Suprapubic skin (tissue), 4 donors: ENCODE data around the gene GNGT1. TPM values are rescaled to one million over a fixed set of nuclear protein-coding genes. Genes with fewer than 3 reads are reported as not detected.

Source experiments
- DNase-seq, 2 donors: peaks; one replicate each; pipeline ENCODE4 v3.0.0-alpha.2; 2019; ENCODE audit warnings: low spot score in 2 of 2
- H3K27ac ChIP-seq: fragments of 200-600 bp; sonication (generic); one replicate; pipeline ENCODE4 v1.5.1; 2019
- H3K27me3 ChIP-seq: fragments of 200-600 bp; sonication (generic); one replicate; pipeline ENCODE4 v1.5.1; 2019
- H3K36me3 ChIP-seq: fragments of 200-600 bp; sonication (generic); one replicate; pipeline ENCODE4 v1.5.1; 2019
- H3K4me1 ChIP-seq: fragments of 200-600 bp; sonication (generic); one replicate; pipeline ENCODE4 v1.5.1; 2019
- H3K4me3 ChIP-seq: fragments of 200-600 bp; sonication (generic); one replicate; pipeline ENCODE4 v1.5.1; 2019; ENCODE audit warnings: mild to moderate bottlenecking
- H3K9me3 ChIP-seq: fragments of 200-600 bp; sonication (generic); one replicate; pipeline ENCODE4 v1.5.1; 2019
- EP300 ChIP-seq: sonication (generic); formaldehyde crosslinking; IDR thresholded peaks from one replicate; pipeline ENCODE4 v1.6.1; 2017; ENCODE audit warnings: antibody characterized with exemption
- POLR2A ChIP-seq, 2 donors: fragments of 450-650 bp; IDR thresholded peaks; one replicate each; pipeline ENCODE4 v1.6.1; 2017; ENCODE audit warnings: antibody characterized with exemption in 2 of 2, mild to moderate bottlenecking in 2 of 2, moderate library complexity in 2 of 2
- POLR2AphosphoS5 ChIP-seq, 3 donors: sonication (generic); formaldehyde crosslinking; IDR thresholded peaks; one replicate each; pipeline ENCODE4 v1.6.1; 2017; ENCODE audit warnings: antibody characterized with exemption in 3 of 3
- WGBS: methylation state at CpG from one replicate; pipeline ENCODE4 v1.1.5; 2018; 5-methylcytosine and 5-hydroxymethylcytosine counted together
- total RNA-seq, 4 donors: library from RNA; depleted of rRNA; stranded (reverse); fragments of >200 nt; gene quantifications; one replicate each; pipeline ENCODE4 v1.1.0, GENCODE V29; 2016
- TF ChIP-seq, protein P1 (sequence below), 2 donors: fragments of 200-600 bp in 1 of 2; fragments of 450-650 bp in 1 of 2; sonication (generic) in 1 of 2; IDR thresholded peaks; one replicate each; pipeline ENCODE4 v1.5.1; 2016 to 2019; ENCODE audit warnings: antibody characterized with exemption in 2 of 2, mild to moderate bottlenecking in 1 of 2, moderate library complexity in 1 of 2

Gene GNGT1
- total RNA-seq, 4 donors from 2014 or later, result not detected

DNA sequence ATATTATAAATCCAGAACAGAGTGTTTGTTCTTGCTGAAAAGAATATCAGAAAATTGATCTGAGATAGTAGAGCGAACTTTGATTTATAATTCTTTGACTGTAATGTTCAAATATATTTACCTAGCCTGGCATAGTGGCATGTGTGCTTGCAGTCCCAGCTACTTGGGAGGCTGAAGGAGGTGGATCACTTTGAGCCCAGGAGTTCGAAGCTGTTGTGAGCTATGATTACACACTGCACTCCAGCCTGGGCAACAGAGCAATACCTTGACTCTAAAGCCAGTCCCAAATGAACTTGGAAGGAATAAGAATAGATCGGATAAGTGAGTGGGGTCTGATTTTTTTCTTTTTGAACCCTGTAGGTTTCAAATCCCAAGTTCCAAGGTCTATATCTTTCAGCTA is 38.7 kb downstream of the GNGT1 start:
- no peak overlapping the region for H3K27ac ChIP-seq
- no peaks in the 10 kb centered on the region for H3K36me3 ChIP-seq

DNA sequence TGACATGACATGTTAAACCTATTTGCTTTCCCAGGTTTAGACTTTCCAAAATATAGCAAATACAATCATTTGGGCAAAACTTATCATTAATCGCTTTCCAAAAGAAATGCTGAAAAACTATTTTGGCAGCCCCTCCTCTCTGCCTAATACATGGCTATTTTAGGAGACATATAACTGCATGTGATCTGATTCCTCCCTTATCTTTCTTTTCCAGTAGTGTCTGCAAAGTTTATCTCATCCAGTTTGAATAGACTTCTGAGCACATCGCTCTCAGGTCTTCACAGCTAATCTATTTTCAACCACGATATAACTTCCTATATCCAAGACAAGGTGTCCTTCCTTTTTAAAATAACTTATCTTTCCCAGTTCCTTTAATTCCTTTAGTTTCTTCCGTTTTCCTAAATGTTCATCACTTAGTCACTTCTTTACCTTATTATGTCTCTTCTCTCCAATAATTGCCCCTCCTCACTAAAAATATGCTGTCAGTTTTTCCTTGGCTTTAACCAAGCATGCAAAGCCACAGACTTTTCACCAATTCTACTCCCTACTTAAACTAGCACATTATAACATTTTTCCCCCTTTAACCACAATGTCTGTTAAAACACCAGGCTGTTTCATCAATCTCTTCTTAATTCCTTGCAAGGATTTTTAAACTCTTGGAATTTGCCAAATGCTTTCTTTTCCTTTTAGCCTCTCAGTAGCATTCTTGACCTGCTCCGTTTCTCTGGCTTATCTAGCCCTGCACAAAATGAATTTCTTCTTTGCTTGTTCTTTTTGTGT is 39.6 kb downstream of the GNGT1 start:
- no peaks in the 10 kb centered on the region for H3K9me3 ChIP-seq
- no peaks in the 10 kb centered on the region for H3K27me3 ChIP-seq
- no peak for DNase-seq
- H3K4me1 ChIP-seq, result no peaks in the 10 kb centered on the region
- TF ChIP-seq POLR2A (IDR thresholded peaks at IDR 0.05), result no peak
- TF ChIP-seq POLR2AphosphoS5 (IDR thresholded peaks at IDR 0.05), result no peak
- TF ChIP-seq, protein P1, sequence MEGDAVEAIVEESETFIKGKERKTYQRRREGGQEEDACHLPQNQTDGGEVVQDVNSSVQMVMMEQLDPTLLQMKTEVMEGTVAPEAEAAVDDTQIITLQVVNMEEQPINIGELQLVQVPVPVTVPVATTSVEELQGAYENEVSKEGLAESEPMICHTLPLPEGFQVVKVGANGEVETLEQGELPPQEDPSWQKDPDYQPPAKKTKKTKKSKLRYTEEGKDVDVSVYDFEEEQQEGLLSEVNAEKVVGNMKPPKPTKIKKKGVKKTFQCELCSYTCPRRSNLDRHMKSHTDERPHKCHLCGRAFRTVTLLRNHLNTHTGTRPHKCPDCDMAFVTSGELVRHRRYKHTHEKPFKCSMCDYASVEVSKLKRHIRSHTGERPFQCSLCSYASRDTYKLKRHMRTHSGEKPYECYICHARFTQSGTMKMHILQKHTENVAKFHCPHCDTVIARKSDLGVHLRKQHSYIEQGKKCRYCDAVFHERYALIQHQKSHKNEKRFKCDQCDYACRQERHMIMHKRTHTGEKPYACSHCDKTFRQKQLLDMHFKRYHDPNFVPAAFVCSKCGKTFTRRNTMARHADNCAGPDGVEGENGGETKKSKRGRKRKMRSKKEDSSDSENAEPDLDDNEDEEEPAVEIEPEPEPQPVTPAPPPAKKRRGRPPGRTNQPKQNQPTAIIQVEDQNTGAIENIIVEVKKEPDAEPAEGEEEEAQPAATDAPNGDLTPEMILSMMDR (IDR thresholded peaks at IDR 0.05), result no peak
- no peak for TF ChIP-seq EP300
- H3K4me3 ChIP-seq, result no peak overlapping the region
- WGBS, result 76% methylated on average over 5 of the region's 5 CpGs
- H3K36me3 ChIP-seq, result no peaks in the 10 kb centered on the region
- H3K27ac ChIP-seq, result no peak overlapping the region

More for the DNA sequence above, 38.7 kb downstream of the GNGT1 start:
- Histone ChIP-seq H3K9me3 (no peaks in the 10 kb centered on the region), H3K27me3 (no peaks in the 10 kb centered on the region), H3K4me3 (no peak overlapping the region), H3K4me1 (no peaks in the 10 kb centered on the region)
- 47% methylated on average over 3 of the region's 3 CpGs for WGBS
- no peak for DNase-seq
- TF ChIP-seq POLR2AphosphoS5 (IDR thresholded peaks at IDR 0.05), result no peak
- no peak for TF ChIP-seq EP300
- TF ChIP-seq, protein P1 (IDR thresholded peaks at IDR 0.05), result no peak

DNA sequence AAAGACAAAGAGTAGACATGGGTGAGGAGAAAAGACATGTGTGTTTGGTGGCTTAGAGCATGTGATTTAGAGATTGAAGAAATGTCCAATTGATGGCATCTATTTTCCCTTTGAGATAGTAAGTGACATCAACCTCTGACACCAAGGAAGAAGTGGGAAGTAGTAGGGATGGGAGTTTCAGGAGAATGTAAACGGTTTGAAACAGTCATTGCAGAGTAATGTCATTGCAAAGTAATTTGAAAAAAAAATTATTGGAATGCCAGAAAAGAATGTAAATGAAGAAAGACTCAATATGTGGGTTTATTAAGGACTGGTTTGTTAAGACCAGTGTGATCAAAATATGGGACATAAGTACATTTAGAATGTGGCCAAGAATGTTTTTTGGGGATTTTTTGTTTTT is 41.7 kb downstream of the GNGT1 start:
- TF ChIP-seq, protein P1 (IDR thresholded peaks at IDR 0.05), result no peak
- TF ChIP-seq EP300, result no peak
- no peak for TF ChIP-seq POLR2A (IDR thresholded peaks at IDR 0.05)
- no peak for TF ChIP-seq POLR2AphosphoS5 (IDR thresholded peaks at IDR 0.05)
- H3K36me3 ChIP-seq, result no peaks in the 10 kb centered on the region
- WGBS, result 66% methylated on average over 1 of the region's 1 CpG
- H3K27ac ChIP-seq, result no peak overlapping the region
- H3K4me1 ChIP-seq, result no peaks in the 10 kb centered on the region
- no peaks in the 10 kb centered on the region for H3K9me3 ChIP-seq
- no peak for DNase-seq
- H3K27me3 ChIP-seq, result no peaks in the 10 kb centered on the region
- no peak overlapping the region for H3K4me3 ChIP-seq

DNA sequence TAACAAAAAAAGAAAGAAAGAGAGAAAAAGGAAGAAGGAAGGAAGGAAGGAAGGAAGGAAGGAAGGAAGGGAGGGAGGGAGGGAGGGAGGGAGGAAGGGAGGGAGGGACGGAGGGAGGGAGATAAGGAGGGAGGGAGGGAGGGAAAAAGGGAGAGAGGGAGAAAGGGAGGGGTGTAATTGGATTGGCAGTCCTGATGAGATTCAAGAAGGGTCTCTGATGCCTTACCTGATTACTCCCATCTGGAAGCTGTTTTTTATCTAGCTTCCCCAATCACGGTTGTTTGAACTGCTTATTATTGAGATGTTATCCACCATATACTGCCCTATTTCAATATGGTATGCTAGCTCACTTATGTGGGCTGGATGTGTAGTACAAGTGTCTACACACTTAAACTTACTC is 42.5 kb downstream of the GNGT1 start:
- H3K4me1 ChIP-seq, result no peaks in the 10 kb centered on the region
- DNase-seq, result no peak
- WGBS, result 48% methylated on average over 2 of the region's 2 CpGs
- H3K27ac ChIP-seq, result no peak overlapping the region
- no peak overlapping the region for H3K4me3 ChIP-seq
- H3K9me3 ChIP-seq, result no peaks in the 10 kb centered on the region
- no peaks in the 10 kb centered on the region for H3K27me3 ChIP-seq
- TF ChIP-seq POLR2A (IDR thresholded peaks at IDR 0.05) (no peak), EP300 (no peak), POLR2AphosphoS5 (IDR thresholded peaks at IDR 0.05) (no peak)
- TF ChIP-seq, protein P1 (IDR thresholded peaks at IDR 0.05), result no peak
- H3K36me3 ChIP-seq, result no peaks in the 10 kb centered on the region

DNA sequence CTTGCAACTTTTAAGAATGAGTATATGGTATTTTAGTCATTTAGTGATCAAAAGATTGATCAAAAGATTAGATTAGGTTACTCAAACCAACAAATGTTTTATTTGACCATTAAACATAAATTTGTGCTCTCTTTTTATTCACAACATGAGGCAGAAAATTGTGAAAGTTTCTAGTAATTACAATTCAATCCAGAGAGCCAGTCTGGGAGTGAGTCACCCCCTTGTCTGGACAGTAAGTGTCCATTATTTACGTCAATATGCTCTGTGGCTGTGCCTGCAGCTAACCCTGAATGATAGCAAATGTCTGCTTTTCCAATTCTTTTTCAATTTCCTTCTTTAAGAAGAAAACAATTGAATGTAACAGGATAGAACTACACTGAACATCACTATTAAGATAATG is 43.1 kb downstream of the GNGT1 start:
- 40% methylated on average over 1 of the region's 1 CpG for WGBS

More for the DNA sequence above, 43.1 kb downstream of the GNGT1 start:
- Histone ChIP-seq H3K4me3 (no peak overlapping the region), H3K27ac (no peak overlapping the region), H3K9me3 (no peaks in the 10 kb centered on the region), H3K36me3 (no peaks in the 10 kb centered on the region), H3K27me3 (no peaks in the 10 kb centered on the region), H3K4me1 (no peaks in the 10 kb centered on the region)
- TF ChIP-seq, protein P1 (IDR thresholded peaks at IDR 0.05), result no peak
- TF ChIP-seq EP300 (no peak), POLR2AphosphoS5 (IDR thresholded peaks at IDR 0.05) (no peak), POLR2A (IDR thresholded peaks at IDR 0.05) (no peak)
- DNase-seq, result no peak
